ENCODE data around the gene LRRC75A.

The LRRC75A gene

GRCh38 chr17:16473044-16474011 lies 18.7 kb downstream of the LRRC75A start:
- Histone ChIP-seq H3K36me3 (ENCODE audit: insufficient read depth, low read length) (no peaks in the 10 kb centered on the region), H3K4me1 (ENCODE audit: insufficient read depth, low read length, severe bottlenecking) (no peaks in the 10 kb centered on the region), H3K9me2 (ENCODE audit: low read depth, low read length) (no peaks in the 10 kb centered on the region), H3K27me3 (ENCODE audit: insufficient read depth, low read length) (no peaks in the 10 kb centered on the region; the same call in 1 of the 2 replicates), H3F3A (ENCODE audit: insufficient read depth, low read length) (no peaks in the 10 kb centered on the region), H4K20me1 (ENCODE audit: insufficient read depth, low read length) (no peaks in the 10 kb centered on the region), H3K9ac (ENCODE audit: low read length) (no peak overlapping the region), H3K4me2 (ENCODE audit: low read length) (no peak overlapping the region), H2AFZ (ENCODE audit: low read length) (no peak overlapping the region), H3K27ac (ENCODE audit: low read depth, low read length, poor library complexity, severe bottlenecking) (no peak overlapping the region), H3K4me3 (ENCODE audit: low read depth, low read length, poor library complexity, severe bottlenecking) (no peak overlapping the region), H3K9me3 (ENCODE audit: low read length) (no peaks in the 10 kb centered on the region), H3K79me2 (ENCODE audit: insufficient read depth, low read length) (no peaks in the 10 kb centered on the region)
- TF ChIP-seq EZH2 (IDR thresholded peaks at IDR 0.05; ENCODE audit: borderline replicate concordance, low read length) = no peak
- TF ChIP-seq CTCF (IDR thresholded peaks at IDR 0.05; ENCODE audit: low read length) = no peak

- no peaks in the 10 kb centered on the region for H4K20me1 ChIP-seq (ENCODE audit: insufficient read depth, low read length)
- TF ChIP-seq CTCF (IDR thresholded peaks at IDR 0.05; ENCODE audit: low read length) (no peak), EZH2 (IDR thresholded peaks at IDR 0.05; ENCODE audit: borderline replicate concordance, low read length) (no peak)
- H3K27me3 ChIP-seq (ENCODE audit: insufficient read depth, low read length) = no peaks in the 10 kb centered on the region; the same call in 1 of the 2 replicates
- no peaks in the 10 kb centered on the region for H3K36me3 ChIP-seq (ENCODE audit: insufficient read depth, low read length)
- no peaks in the 10 kb centered on the region for H3K4me1 ChIP-seq (ENCODE audit: insufficient read depth, low read length, severe bottlenecking)
- H3K27ac ChIP-seq (ENCODE audit: low read depth, low read length, poor library complexity, severe bottlenecking) = no peak overlapping the region
- no peak overlapping the region for H3K4me3 ChIP-seq (ENCODE audit: low read depth, low read length, poor library complexity, severe bottlenecking)
- H3K9ac ChIP-seq (ENCODE audit: low read length) = no peak overlapping the region
- H3K4me2 ChIP-seq (ENCODE audit: low read length) = no peak overlapping the region
- H3F3A ChIP-seq (ENCODE audit: insufficient read depth, low read length) = no peaks in the 10 kb centered on the region
- H2AFZ ChIP-seq (ENCODE audit: low read length) = no peak overlapping the region
- H3K9me3 ChIP-seq (ENCODE audit: low read length) = no peaks in the 10 kb centered on the region
- H3K9me2 ChIP-seq (ENCODE audit: low read depth, low read length) = no peaks in the 10 kb centered on the region
- H3K79me2 ChIP-seq (ENCODE audit: insufficient read depth, low read length) = no peaks in the 10 kb centered on the region
Measured at GRCh38 chr17:16472539-16472938, 19.5 kb downstream of the LRRC75A start.

- Histone ChIP-seq H3K9ac (ENCODE audit: low read length) (no peak overlapping the region), H3K4me2 (ENCODE audit: low read length) (no peak overlapping the region)
- TF ChIP-seq CTCF (IDR thresholded peaks at IDR 0.05; ENCODE audit: low read length) = no peak
- no peak for TF ChIP-seq EZH2 (IDR thresholded peaks at IDR 0.05; ENCODE audit: borderline replicate concordance, low read length)
Measured at GRCh38 chr17:16471295-16471694, 20.7 kb downstream of the LRRC75A start.

More at GRCh38 chr17:16471295-16471694, 20.7 kb downstream of the LRRC75A start:
- Histone ChIP-seq H3K4me3 (ENCODE audit: low read depth, low read length, poor library complexity, severe bottlenecking) (no peak overlapping the region), H3K9me3 (ENCODE audit: low read length) (no peaks in the 10 kb centered on the region), H3K4me1 (ENCODE audit: insufficient read depth, low read length, severe bottlenecking) (no peaks in the 10 kb centered on the region), H2AFZ (ENCODE audit: low read length) (no peak overlapping the region), H3K9me2 (ENCODE audit: low read depth, low read length) (no peaks in the 10 kb centered on the region), H4K20me1 (ENCODE audit: insufficient read depth, low read length) (no peaks in the 10 kb centered on the region), H3K27me3 (ENCODE audit: insufficient read depth, low read length) (no peaks in the 10 kb centered on the region; the same call in 1 of the 2 replicates), H3F3A (ENCODE audit: insufficient read depth, low read length) (no peaks in the 10 kb centered on the region), H3K27ac (ENCODE audit: low read depth, low read length, poor library complexity, severe bottlenecking) (no peak overlapping the region), H3K79me2 (ENCODE audit: insufficient read depth, low read length) (no peaks in the 10 kb centered on the region), H3K36me3 (ENCODE audit: insufficient read depth, low read length) (no peaks in the 10 kb centered on the region)
